HepG2 (cell line): Measurements from ENCODE around the gene RABL6. TPM values are rescaled to one million over a fixed set of nuclear protein-coding genes. Genes with fewer than 3 reads are reported as not detected.
A peak's percentile ranks its signal among the peaks of the same experiment; 100 is the strongest.

Experiments used
- AGO1 ChIP-seq: fragments of 200-400 bp; formaldehyde crosslinking; IDR thresholded peaks from 2 replicates; pipeline ENCODE4 v1.6.1; 2017; ENCODE audit warnings: mild to moderate bottlenecking, low read depth, low read length, moderate library complexity; ENCODE audit not compliant: poor library complexity, severe bottlenecking
- AHR ChIP-seq: IDR thresholded peaks from 2 replicates; pipeline ENCODE4 v1.6.1; 2018; ENCODE audit warnings: missing genetic modification reagents, missing compliant biosample characterization
- ARHGAP35 ChIP-seq: sonication (generic); formaldehyde crosslinking; IDR thresholded peaks from 2 replicates; pipeline ENCODE4 v1.9.0; 2022; ENCODE audit warnings: mild to moderate bottlenecking, inconsistent platforms, moderate library complexity, missing genetic modification reagents, borderline replicate concordance
- FOSL2 ChIP-seq: sonication (generic); formaldehyde crosslinking; IDR thresholded peaks from 2 replicates; pipeline ENCODE4 v1.4.0; 2020; ENCODE audit warnings: missing genetic modification reagents
- MED1 ChIP-seq: sonication (generic); formaldehyde crosslinking; IDR thresholded peaks from 2 replicates; pipeline ENCODE4 v1.4.0; 2020; ENCODE audit warnings: missing genetic modification reagents
- SALL2 ChIP-seq: sonication (generic); formaldehyde crosslinking; IDR thresholded peaks from 2 replicates; pipeline ENCODE4 v1.8.1; 2023; ENCODE audit warnings: mild to moderate bottlenecking, missing genetic modification reagents, inconsistent platforms
- SAP130 ChIP-seq: IDR thresholded peaks from 2 replicates; pipeline ENCODE4 v1.6.1; 2016; ENCODE audit warnings: low read depth
- ZBTB7A ChIP-seq: sonication (generic); formaldehyde crosslinking; IDR thresholded peaks from 2 replicates; pipeline ENCODE4 v1.8.0; 2022; ENCODE audit warnings: mild to moderate bottlenecking, missing genetic modification reagents
- ZNF563 ChIP-seq: sonication (generic); formaldehyde crosslinking; IDR thresholded peaks from 2 replicates; pipeline ENCODE4 v1.8.0; 2022; ENCODE audit warnings: mild to moderate bottlenecking, moderate library complexity, missing genetic modification reagents
- polyA plus RNA-seq, 8 experiments: library from polyadenylated mRNA; depleted of rRNA in 3 of 8; stranded (reverse) in 7 of 8; unstranded in 1 of 8; fragments of >200 nt; fragmentation: Illumina TruSeq in 4 of 8; extraction: Trizol in 4 of 8; gene quantifications; 2 replicates each; pipeline versions ENCODE4 v1.2.1 to v1.2.3, GENCODE V29; 2011 to 2016; ENCODE audit warnings: low read depth in 4 of 8, missing spikeins in 1 of 8, mixed read lengths in 1 of 8; ENCODE audit not compliant: insufficient read depth in 1 of 8
- total RNA-seq, 5 experiments: library from RNA; depleted of rRNA; stranded (reverse); fragments of >200 nt; fragmentation: Illumina TruSeq; extraction: Trizol; gene quantifications; 2 replicates each; pipeline ENCODE4 v1.2.3, GENCODE V29; 2016; ENCODE audit warnings: low read depth in 1 of 5
- TF ChIP-seq, protein P1 (sequence below): sonication (generic); formaldehyde crosslinking; IDR thresholded peaks from 2 replicates; pipeline ENCODE4 v1.4.0; 2020; ENCODE audit warnings: missing genetic modification reagents

RABL6 gene
- total and polyA plus RNA-seq, 2 of the 13 experiments (the other 11 are each of a cell fraction or from before 2014, with no cell fraction given) = 81.5 to 125 TPM

DNA sequence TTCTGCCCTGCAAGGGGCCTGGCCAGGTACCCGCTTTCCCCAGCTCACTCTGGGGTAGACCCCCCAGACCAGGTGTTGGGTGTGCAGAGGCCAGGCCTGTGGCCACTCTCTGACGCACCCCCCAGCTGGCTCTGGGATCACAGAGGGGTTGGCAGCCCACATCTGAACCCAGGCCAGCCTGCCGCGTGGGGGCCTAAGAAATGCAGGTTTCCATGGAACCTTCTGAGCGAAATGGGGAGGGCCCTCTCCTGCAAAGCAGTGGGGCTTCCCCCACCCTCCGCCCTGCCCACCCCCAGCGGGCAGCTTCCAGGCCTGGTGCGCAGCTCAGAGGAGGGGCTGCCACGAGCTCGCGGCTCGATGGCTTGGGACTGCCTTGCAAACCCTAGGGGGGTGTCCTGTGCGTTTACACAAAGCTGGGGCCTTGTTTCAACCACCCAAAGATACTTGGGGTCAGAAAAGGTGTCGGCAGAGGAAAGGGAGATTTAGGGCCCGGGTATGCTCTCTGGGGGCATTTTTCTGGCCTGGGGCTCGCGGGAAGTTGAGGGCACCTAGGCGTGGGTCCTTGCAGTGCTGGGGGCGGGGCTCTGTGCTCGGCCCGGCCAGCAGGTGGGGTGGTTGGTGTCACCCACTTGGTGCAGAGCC, 35.5 kb downstream of the RABL6 start (continued):
- TF ChIP-seq ZBTB7A (CRISPR knock-in tag) (peak; percentile 54; the same call in 1 of the 2 replicates), SAP130 (CRISPR knock-in tag) (0 out of 2 replicates have a peak, but pooled peaks have one; percentile 28), AHR (0 out of 2 replicates have a peak, but pooled peaks have one; percentile 33), MED1 (CRISPR knock-in tag) (0 out of 2 replicates have a peak, but pooled peaks have one; percentile 2), ZNF563 (CRISPR knock-in tag) (peak; percentile 37; the same call in 1 of the 2 replicates), AGO1 (peak; percentile 42), FOSL2 (CRISPR knock-in tag) (0 out of 2 replicates have a peak, but pooled peaks have one; percentile 9), SALL2 (0 out of 2 replicates have a peak, but pooled peaks have one; percentile 22), ARHGAP35 (CRISPR knock-in tag) (0 out of 2 replicates have a peak, but pooled peaks have one; percentile 50)
- TF ChIP-seq, protein P1, sequence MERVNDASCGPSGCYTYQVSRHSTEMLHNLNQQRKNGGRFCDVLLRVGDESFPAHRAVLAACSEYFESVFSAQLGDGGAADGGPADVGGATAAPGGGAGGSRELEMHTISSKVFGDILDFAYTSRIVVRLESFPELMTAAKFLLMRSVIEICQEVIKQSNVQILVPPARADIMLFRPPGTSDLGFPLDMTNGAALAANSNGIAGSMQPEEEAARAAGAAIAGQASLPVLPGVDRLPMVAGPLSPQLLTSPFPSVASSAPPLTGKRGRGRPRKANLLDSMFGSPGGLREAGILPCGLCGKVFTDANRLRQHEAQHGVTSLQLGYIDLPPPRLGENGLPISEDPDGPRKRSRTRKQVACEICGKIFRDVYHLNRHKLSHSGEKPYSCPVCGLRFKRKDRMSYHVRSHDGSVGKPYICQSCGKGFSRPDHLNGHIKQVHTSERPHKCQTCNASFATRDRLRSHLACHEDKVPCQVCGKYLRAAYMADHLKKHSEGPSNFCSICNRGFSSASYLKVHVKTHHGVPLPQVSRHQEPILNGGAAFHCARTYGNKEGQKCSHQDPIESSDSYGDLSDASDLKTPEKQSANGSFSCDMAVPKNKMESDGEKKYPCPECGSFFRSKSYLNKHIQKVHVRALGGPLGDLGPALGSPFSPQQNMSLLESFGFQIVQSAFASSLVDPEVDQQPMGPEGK (CRISPR knock-in tag) = peak; percentile 58; the same call in 1 of the 2 replicates
- TF ChIP-seq, all 625 proteins: peak for 27; not testable (repeated sequence) for 598
